Natural killer cell treated with Interleukin-12 subunit alpha and Interleukin-12 subunit beta and Interleukin-15 and Interleukin-18, amount 100 ng/mL, for 72 hours (primary cell): Measurements from ENCODE around the gene ZNF669. TPM values are rescaled to one million over a fixed set of nuclear protein-coding genes. Genes with fewer than 3 reads are reported as not detected.

Source experiments
- ATAC-seq, 2 donors: fragments of 150-1000 bp; cut with Tn5 transposase in 1 of 2; sonication (Bioruptor Pico), chemical (Tn5 transposase) in 1 of 2; 2 replicates each; pipeline ENCODE4 v1.10.0; 2021
- DNase-seq: peaks from one replicate; pipeline ENCODE4 v3.0.0; 2022; ENCODE audit warnings: low spot score
- H3K27ac Mint-ChIP-seq, 2 donors: 1 replicate in 1 of 2; 2 replicates in 1 of 2; pipeline ENCODE4 v1.8.0; 2022; ENCODE audit warnings: mixed read lengths in 2 of 2, mild to moderate bottlenecking in 1 of 2, moderate library complexity in 1 of 2
- H3K27me3 Mint-ChIP-seq, 2 donors: 1 replicate in 1 of 2; 2 replicates in 1 of 2; pipeline ENCODE4 v1.8.0; 2022; ENCODE audit warnings: mixed read lengths in 2 of 2
- H3K36me3 Mint-ChIP-seq: one replicate; pipeline ENCODE4 v1.8.0; 2022; ENCODE audit warnings: mixed read lengths
- H3K4me1 Mint-ChIP-seq, 2 donors: 1 replicate in 1 of 2; 2 replicates in 1 of 2; pipeline ENCODE4 v1.8.0; 2022; ENCODE audit warnings: low read depth in 2 of 2, mixed read lengths in 2 of 2, mild to moderate bottlenecking in 1 of 2
- H3K4me3 Mint-ChIP-seq: one replicate; pipeline ENCODE4 v1.8.0; 2022; ENCODE audit warnings: mixed read lengths
- H3K9me3 Mint-ChIP-seq: 2 replicates; pipeline ENCODE4 v1.8.0; 2022; ENCODE audit warnings: mixed read lengths
- total RNA-seq, 2 donors: library from RNA; stranded (reverse); gene quantifications; one replicate each; pipeline ENCODE4 v1.2.3, GENCODE V29; 2022

Gene ZNF669
- total RNA-seq, 2 donors from 2014 or later = 10.5 to 11.0 TPM

DNA sequence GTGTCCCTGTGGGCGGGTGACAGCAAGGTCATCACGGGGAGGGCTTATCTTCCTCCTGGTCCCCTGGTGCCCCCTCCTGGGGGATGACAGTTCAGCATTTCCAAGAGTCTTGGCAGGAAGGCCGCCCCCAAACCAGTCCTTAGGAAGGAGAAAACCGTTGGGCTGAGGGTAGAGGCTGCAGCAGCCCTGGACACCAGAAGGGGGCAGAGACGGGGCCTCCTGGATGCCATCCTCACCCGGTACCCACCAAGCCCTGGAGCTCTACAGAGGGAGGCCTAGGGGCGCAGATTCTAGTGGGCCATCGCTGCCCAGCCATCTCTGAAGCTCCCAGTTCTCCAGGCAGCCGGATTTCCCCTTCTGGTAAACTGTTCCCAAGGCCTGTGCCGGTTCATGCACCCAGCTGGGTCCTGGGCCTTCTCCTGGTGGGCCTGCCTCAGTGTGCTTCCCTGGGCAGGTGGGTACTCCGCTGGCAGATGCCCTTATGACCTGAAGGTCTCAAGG, 14.8 kb upstream of the ZNF669 start:
- H3K4me3 Mint-ChIP-seq = no peak overlapping the region
- ATAC-seq = peak; percentile 42 to 62

DNA sequence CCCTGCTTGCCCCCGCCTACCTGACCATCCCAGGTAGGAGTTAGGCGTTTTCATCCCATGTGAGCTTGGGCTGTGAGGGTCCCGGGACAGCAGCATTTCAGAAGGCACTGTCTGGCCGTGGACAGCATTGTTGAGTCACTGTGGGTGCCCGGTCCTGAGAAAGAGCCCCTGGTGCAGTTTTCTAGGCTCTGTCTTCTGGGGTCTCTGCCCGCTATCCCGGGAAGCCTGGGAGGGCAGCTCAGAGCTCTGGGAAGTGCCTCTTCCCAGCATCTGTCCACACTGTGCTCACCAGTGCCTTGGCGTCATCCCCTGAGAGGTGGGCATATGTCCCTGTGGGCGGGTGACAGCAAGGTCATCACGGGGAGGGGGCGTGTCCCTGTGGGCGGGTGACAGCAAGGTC, 11.4 kb upstream of the ZNF669 start:
- Mint-ChIP-seq H3K36me3 (peaks cover 3% of the 10 kb centered on the region), H3K9me3 (no peaks in the 10 kb centered on the region), H3K27me3 (peaks cover 4 to 6% of the 10 kb centered on the region in 2 donors), H3K27ac (no peak overlapping the region), H3K4me3 (no peak overlapping the region), H3K4me1 (peaks cover 6 to 9% of the 10 kb centered on the region in 2 donors)
- ATAC-seq (no peak), DNase-seq (no peak)

More for the DNA sequence above, 14.8 kb upstream of the ZNF669 start:
- DNase-seq = no peak
- Mint-ChIP-seq H3K27ac (no peak overlapping the region), H3K4me1 (peaks cover 0 to 2% of the 10 kb centered on the region in 2 donors), H3K27me3 (no peaks in the 10 kb centered on the region), H3K36me3 (no peaks in the 10 kb centered on the region), H3K9me3 (no peaks in the 10 kb centered on the region)

DNA sequence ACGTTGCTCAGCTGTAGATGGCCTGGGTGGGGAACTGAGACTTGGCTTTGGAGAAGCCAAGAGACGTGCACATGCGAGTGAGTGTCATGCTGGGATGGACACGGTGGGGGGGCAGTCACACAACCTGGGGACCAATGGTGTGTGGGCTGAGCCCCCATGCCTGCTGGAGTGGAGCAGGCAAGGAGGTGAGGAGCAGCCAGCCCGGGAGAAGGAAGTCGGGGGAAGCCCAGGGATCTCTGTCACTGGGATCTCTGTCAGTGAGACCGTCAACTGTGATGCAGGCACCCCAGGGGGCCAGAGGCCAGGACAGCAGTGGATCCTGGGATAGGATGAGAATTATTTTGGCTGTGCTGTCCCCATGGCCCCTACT, 11.0 kb upstream of the ZNF669 start:
- Mint-ChIP-seq H3K9me3 (no peaks in the 10 kb centered on the region), H3K36me3 (peaks cover 4% of the 10 kb centered on the region), H3K27me3 (peaks cover 4 to 9% of the 10 kb centered on the region in 2 donors), H3K4me3 (no peak overlapping the region), H3K4me1 (peaks cover 6 to 9% of the 10 kb centered on the region in 2 donors), H3K27ac (no peak overlapping the region)
- ATAC-seq (peak in 1 of 2 donors; percentile 3), DNase-seq (no peak)

DNA sequence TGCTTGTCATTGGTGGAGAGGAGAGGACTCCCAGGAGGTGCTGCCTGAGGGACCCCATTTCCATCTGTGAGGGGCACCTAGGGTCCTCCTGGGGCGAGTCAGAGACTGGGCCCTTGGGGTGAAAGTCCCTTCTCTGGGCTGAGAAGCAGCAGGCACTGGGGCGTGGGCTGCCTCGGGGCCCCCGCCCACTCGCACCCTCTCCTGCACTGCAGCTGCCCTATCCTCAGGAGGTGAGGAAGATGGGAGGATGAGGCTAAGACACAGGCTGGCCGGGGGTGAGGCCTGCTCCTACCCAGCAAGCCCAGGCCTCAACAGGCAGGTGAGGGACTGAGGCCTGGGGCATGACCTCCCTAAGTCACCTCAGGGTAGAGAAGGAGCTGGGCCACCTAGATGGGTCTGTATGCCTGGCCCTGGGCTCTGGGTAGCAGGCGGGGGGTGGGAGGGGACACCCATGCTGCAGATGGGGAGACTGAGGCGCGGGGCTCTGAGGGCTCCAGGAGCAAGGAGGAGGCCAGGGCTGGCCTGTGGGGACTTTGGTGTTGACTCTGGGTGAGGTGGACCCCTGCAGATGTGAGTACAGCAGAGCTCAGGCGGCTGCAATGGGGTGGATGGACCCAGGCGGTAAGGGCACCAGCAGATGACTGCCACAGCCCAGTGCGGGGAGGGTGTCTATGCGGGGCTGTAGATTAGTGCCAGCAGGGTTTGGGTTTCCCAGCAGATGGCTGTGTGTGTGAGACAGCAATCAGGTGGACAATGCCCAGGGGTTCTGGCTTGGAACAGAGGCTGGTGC, 10.4 kb upstream of the ZNF669 start:
- Mint-ChIP-seq H3K27me3 (peaks cover 8 to 14% of the 10 kb centered on the region in 2 donors), H3K4me1 (peaks cover 6 to 9% of the 10 kb centered on the region in 2 donors), H3K27ac (no peak overlapping the region), H3K9me3 (no peaks in the 10 kb centered on the region), H3K4me3 (no peak overlapping the region), H3K36me3 (peaks cover 9% of the 10 kb centered on the region)
- peak; percentile 7 to 53 for ATAC-seq
- no peak for DNase-seq

DNA sequence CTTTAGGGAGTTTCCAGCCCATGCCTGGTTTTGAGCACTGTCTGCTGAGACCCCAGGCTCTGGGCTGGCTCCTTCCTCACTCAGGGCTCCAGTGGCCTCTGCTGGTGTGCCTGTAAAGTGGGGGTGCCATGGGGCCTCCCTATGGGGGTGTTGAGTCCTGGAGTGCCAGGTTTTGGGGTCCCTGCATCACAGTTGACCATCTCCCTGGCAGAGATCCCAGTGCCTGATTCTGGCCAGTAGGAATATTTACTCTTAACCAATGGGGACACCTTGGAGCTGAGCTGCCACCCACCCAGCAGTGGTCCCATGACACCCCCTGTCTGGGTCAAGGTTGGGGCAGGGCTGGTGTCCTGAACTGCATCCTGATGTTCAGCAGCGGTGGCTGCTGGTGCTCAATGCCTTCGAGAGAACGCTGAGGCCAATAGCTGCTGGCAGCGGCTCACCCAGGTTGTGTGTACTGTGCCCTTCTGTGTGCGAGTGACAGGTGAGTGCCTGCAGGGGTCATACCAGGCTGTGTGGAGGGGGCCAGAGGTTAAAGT, 9.6 kb upstream of the ZNF669 start:
- no peaks in the 10 kb centered on the region for H3K9me3 Mint-ChIP-seq
- H3K4me1 Mint-ChIP-seq = peaks cover 6 to 9% of the 10 kb centered on the region in 2 donors
- DNase-seq = no peak
- peaks cover 12 to 22% of the 10 kb centered on the region in 2 donors for H3K27me3 Mint-ChIP-seq
- peaks cover 10% of the 10 kb centered on the region for H3K36me3 Mint-ChIP-seq
- no peak overlapping the region for H3K4me3 Mint-ChIP-seq
- ATAC-seq = peak in 1 of 2 donors; percentile 8
- H3K27ac Mint-ChIP-seq = no peak overlapping the region

DNA sequence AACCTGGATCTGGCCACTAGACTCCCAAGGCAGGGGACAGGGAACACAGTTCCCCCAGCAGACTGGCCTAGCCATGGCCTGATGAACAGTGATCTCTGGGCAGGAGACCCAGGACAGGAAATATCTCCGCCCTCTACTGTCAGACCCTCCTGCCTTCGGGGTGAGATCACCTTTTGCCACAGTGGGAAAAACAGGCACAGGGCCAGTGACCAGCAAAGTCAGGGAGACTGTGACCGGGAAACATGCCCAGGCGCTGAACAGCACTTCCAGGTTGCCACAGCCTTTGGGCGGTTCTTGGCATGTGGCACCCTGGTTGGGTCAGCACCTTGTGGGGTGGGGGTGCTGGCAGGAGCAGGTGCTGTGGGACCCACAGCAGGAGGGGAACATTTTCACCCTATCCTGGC, 8.9 kb upstream of the ZNF669 start:
- ATAC-seq = no peak
- H3K36me3 Mint-ChIP-seq = peaks cover 10% of the 10 kb centered on the region
- H3K9me3 Mint-ChIP-seq = no peaks in the 10 kb centered on the region
- no peak overlapping the region for H3K4me3 Mint-ChIP-seq
- H3K4me1 Mint-ChIP-seq = peaks cover 6 to 12% of the 10 kb centered on the region in 2 donors
- peaks cover 18 to 29% of the 10 kb centered on the region in 2 donors for H3K27me3 Mint-ChIP-seq
- no peak overlapping the region for H3K27ac Mint-ChIP-seq
- DNase-seq = no peak

DNA sequence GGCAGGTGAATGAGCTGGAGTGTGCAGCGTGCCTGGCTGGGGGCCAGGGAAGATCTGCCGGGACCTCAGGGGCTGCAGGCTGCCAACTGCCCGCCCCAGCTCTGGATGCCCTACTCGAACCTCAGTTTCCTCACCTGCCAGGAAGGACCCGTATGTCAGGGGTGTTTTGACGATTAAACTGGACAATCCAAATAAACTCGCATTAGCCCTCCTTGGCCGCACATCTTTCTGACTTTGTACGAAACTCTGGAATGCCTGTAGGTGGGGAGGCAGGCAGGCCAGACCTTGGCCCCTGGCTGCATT, 8.3 kb upstream of the ZNF669 start:
- Mint-ChIP-seq H3K9me3 (no peaks in the 10 kb centered on the region), H3K27me3 (peaks cover 22 to 35% of the 10 kb centered on the region in 2 donors), H3K27ac (no peak overlapping the region), H3K4me1 (peaks cover 6 to 12% of the 10 kb centered on the region in 2 donors), H3K4me3 (peak overlapping the region; percentile 39), H3K36me3 (peaks cover 10% of the 10 kb centered on the region)
- ATAC-seq (no peak), DNase-seq (no peak)

DNA sequence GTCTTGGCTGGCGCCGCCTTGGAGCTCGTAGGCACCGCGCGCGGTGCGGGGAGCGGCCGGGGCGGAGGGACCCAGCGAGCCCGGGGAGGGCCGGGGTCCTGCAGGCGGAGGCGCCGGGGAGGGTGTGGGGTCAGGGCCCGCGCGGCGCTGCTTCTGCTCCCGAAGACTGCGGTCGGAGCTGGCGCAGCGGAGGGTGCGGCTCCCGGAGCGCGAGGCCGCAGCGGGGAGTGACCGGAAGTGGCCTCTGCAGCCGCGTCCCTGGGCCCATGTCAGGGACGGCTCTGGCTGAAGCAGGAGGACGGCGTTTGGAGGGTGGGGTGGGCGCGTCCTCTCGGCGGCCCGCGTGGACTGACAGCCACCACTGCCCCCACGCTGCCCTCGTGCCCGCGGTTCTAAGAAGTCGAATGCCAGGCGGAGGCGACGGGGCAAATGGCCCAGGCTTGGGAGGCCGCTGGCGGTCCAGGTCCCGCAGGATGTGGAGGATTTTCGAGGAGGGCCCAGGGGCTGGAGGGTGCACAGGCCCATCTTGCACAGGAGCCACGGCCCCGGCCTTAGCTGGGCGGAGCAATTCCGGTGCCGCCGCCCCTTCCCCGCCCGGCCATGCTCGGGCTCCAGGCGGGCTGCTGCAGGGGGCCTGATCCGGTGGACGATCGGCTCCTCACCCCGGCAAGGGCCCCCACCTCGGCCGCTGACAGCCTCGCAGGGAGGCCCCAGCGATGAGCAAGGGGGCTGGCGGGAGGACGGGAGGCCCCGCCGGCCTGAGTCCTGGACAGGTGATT, 7.7 kb upstream of the ZNF669 start:
- DNase-seq = no peak
- Mint-ChIP-seq H3K36me3 (peaks cover 10% of the 10 kb centered on the region), H3K4me3 (peak overlapping the region; percentile 18), H3K4me1 (peaks cover 6 to 12% of the 10 kb centered on the region in 2 donors), H3K9me3 (no peaks in the 10 kb centered on the region), H3K27ac (no peak overlapping the region), H3K27me3 (peaks cover 23 to 40% of the 10 kb centered on the region in 2 donors)
- ATAC-seq = peak; percentile 58 to 66

DNA sequence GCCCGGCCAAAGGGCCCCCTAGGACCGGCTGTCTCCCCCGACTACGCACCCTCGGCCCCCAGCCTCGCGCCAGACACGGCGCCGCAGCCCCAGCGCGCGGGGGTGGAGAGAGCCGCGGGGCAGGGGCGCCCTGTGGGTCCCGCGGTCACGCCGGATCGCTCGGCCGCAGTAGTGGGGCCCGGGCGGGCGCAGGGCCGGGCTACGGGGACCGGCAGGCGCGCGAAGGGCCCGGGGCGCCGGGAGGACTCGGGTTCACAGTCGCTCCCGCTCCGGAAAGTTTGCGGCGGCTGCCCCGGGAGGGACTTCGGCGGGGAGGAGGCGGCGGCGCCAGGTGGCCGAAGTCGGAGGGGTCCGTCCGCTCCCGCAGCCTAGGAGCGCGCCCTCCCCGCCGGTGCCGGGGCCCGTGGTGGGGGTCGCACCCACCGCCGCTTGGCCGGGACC, 7.1 kb upstream of the ZNF669 start:
- peak; percentile 32 to 54 for ATAC-seq
- H3K9me3 Mint-ChIP-seq = no peaks in the 10 kb centered on the region
- H3K27ac Mint-ChIP-seq = no peak overlapping the region
- DNase-seq = no peak
- H3K4me3 Mint-ChIP-seq = peak overlapping the region; percentile 78
- peaks cover 6 to 12% of the 10 kb centered on the region in 2 donors for H3K4me1 Mint-ChIP-seq
- H3K27me3 Mint-ChIP-seq = peaks cover 23 to 40% of the 10 kb centered on the region in 2 donors
- peaks cover 10% of the 10 kb centered on the region for H3K36me3 Mint-ChIP-seq

DNA sequence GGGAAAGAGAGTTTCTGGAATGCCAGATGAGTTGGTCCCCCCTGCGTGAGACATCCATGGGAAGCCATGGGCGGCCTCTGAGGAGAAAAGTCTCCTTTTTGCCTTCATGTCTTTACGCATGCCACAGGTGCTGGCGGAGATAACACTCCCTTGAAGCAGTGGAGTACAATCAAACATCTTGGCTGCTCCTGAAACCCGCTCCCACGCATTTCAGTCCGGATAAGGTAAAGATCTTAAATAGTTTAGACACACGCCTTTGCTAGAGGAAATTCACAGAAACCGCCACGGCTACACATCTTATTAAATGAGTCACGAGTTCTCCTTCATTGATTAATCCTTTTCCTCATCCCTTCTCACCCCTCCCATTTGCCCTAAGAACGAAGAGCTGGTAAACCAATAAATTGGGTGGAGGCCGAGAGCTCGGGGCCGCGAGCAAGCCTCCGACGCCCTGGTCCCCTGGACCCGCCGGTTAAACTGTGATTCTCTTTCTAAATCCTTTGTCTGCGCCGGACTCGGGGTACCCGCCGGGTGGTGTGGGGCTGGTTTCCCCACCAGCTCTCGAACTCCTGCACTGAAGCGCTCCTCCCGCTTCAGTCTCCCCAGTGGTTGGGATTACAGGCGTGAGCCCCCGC, 6.6 kb upstream of the ZNF669 start:
- Mint-ChIP-seq H3K27me3 (peaks cover 23 to 40% of the 10 kb centered on the region in 2 donors), H3K9me3 (no peaks in the 10 kb centered on the region), H3K4me3 (peak overlapping the region; percentile 78), H3K36me3 (peaks cover 10% of the 10 kb centered on the region), H3K4me1 (peaks cover 6 to 12% of the 10 kb centered on the region in 2 donors), H3K27ac (no peak overlapping the region)
- DNase-seq = no peak
- peak in 1 of 2 donors; percentile 3 for ATAC-seq

DNA sequence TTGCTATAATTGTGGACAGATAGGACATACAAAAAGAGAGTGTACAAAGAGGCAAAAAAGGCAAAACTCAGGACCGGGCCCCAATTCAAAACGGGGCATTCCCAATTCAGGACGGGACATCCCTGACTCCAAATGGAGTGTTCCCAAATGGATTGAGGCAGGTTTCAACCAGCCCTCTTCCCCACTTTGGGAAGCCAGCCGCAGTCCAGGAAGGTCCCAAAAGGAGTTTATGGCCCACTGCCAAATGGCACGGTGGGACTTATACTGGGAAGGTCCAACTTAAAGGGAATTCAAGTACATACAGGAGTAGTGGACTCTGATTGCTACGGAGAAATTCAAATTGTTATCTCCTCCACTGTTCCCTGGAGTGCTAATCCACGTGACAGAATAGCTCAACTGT, 3.5 kb upstream of the ZNF669 start:
- no peak for ATAC-seq
- H3K9me3 Mint-ChIP-seq = peaks cover 3% of the 10 kb centered on the region
- H3K27ac Mint-ChIP-seq = no peak overlapping the region
- H3K4me1 Mint-ChIP-seq = peaks cover 11 to 17% of the 10 kb centered on the region in 2 donors
- H3K36me3 Mint-ChIP-seq = peaks cover 15% of the 10 kb centered on the region
- DNase-seq = no peak
- no peak overlapping the region for H3K4me3 Mint-ChIP-seq
- peaks cover 23 to 40% of the 10 kb centered on the region in 2 donors for H3K27me3 Mint-ChIP-seq

DNA sequence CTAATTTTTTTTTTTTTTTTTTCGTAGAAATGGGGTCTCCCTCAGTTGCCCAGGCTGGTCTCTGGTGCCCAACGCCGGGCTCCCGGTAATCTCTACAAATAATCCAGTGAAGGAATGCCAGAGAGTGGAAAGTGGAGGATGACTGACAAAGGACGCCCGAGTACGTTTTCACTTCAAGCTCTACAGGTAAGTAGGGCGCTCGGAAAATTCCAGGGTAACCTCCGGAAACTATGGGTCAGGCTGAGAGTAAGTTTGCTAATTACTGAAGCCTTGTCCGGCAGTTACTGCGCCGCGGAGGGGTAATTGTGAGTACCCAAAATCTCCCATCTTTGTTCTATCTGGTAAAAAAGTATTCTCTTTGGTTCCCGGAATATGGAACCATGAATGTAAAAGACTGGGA, 1.8 kb upstream of the ZNF669 start:
- no peak overlapping the region for H3K27ac Mint-ChIP-seq
- no peak for ATAC-seq
- peaks cover 4% of the 10 kb centered on the region for H3K9me3 Mint-ChIP-seq
- DNase-seq = no peak
- H3K4me1 Mint-ChIP-seq = peaks cover 17 to 22% of the 10 kb centered on the region in 2 donors
- peaks cover 23 to 38% of the 10 kb centered on the region in 2 donors for H3K27me3 Mint-ChIP-seq
- peaks cover 33% of the 10 kb centered on the region for H3K36me3 Mint-ChIP-seq
- H3K4me3 Mint-ChIP-seq = no peak overlapping the region

DNA sequence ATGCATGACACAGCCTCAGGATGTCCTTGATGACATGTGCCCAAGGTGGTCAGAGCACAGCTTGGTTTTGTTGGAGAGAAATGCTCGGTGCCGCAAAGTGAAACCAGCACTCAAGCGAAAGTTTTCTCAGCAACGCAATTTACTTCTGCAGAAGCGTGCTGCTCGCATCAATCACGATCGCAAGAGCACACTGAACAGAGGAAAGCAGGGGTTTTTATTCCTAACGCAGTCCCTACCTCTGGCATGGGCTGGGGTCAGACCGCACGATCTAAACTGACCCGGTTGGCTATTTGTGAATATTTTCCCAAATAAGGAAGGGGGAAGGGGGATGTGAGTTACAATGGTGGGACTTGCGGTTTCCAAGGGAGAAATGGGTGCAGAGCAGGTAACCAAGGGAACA, 809 bp upstream of the ZNF669 start:
- Mint-ChIP-seq H3K36me3 (peaks cover 36% of the 10 kb centered on the region), H3K27ac (no peak overlapping the region), H3K27me3 (peaks cover 19 to 30% of the 10 kb centered on the region in 2 donors), H3K4me1 (peaks cover 12 to 17% of the 10 kb centered on the region in 2 donors), H3K9me3 (peaks cover 7% of the 10 kb centered on the region), H3K4me3 (no peak overlapping the region)
- no peak for ATAC-seq
- DNase-seq = no peak
